Measurements from ENCODE around the gene RLN3.

DNA sequence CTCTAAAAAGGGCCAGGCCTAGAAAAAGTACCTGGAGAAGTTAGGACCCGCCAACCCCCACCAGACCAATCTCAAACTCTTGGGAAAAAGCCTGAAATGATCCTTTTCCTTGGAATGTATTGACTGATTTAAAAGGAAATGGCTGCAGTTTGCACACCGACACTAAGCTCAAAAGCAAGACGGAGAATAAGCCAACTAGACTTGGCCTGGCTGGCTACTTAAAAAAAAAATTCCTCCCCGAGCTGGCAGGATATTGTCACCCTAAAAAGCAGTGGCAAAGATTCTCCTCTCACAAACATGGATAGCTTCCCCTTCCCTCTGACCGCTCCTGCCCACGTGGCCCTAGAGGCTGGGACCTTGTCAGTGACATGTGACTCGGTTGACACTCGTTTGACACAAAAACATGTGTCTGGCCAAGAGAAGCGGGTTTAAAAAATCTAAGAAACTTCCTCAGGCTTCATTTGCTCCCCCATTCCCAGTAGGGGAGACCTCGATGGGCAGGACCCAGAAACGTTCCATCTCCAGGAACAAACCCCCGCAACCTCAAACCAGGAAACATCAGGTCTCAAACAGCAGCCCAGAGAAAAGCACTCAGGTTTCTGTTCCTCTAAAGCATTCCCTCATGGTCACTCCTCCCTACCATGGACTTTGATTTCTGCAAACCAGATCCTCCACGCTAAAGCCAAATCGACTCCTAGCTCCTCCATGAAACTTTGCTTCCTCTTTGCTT is 23.2 kb upstream of the RLN3 start:
- TF ChIP-seq, protein P1, sequence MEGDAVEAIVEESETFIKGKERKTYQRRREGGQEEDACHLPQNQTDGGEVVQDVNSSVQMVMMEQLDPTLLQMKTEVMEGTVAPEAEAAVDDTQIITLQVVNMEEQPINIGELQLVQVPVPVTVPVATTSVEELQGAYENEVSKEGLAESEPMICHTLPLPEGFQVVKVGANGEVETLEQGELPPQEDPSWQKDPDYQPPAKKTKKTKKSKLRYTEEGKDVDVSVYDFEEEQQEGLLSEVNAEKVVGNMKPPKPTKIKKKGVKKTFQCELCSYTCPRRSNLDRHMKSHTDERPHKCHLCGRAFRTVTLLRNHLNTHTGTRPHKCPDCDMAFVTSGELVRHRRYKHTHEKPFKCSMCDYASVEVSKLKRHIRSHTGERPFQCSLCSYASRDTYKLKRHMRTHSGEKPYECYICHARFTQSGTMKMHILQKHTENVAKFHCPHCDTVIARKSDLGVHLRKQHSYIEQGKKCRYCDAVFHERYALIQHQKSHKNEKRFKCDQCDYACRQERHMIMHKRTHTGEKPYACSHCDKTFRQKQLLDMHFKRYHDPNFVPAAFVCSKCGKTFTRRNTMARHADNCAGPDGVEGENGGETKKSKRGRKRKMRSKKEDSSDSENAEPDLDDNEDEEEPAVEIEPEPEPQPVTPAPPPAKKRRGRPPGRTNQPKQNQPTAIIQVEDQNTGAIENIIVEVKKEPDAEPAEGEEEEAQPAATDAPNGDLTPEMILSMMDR (IDR thresholded peaks at IDR 0.05): no peak
- TF ChIP-seq POLR2A (IDR thresholded peaks at IDR 0.05): no peak

Measured in breast epithelium (tissue), 3 donors.